Measurements from ENCODE around the gene NSMCE1.

DNA sequence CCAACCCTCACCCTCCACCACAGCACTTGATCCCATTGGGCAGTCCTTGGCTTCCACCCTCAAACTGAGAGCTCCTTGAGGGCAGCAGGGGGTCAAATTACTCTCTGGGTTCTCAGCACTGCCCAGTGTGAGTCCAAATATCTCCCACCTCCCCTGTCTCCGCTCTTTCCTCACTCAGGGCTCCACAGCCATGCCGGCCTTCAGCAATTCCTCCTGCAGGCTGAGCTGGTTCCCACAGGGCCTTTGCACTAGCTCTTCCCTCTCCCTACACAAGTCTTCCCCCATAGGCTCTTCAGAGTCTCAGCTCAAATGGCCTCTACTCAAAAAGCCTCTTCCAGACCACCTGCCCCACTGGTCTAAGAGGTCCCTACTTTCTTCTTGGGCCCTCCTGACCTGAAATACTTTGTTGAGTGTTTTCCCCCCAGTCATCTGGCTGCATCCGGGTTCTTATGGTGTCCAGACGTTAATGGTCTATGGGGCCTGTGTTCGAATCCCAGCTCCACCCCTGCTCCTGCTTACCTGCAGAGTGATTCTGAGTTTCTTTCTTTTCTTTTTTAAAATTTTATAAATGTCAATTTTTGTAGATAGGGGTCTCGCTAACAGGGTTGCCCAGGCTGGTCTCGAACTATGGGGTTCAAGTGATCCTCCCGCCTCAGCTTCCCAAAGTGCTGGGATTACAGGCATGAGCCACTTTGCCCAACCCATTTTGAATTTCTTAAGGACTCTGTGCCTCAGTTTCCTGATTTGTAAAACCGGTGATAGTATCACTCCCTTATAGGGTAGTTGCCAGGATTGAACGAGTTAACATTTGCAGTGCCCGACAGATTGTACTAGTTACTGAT lies 44.2 kb upstream of the NSMCE1 start:
- TF ChIP-seq, protein P1, sequence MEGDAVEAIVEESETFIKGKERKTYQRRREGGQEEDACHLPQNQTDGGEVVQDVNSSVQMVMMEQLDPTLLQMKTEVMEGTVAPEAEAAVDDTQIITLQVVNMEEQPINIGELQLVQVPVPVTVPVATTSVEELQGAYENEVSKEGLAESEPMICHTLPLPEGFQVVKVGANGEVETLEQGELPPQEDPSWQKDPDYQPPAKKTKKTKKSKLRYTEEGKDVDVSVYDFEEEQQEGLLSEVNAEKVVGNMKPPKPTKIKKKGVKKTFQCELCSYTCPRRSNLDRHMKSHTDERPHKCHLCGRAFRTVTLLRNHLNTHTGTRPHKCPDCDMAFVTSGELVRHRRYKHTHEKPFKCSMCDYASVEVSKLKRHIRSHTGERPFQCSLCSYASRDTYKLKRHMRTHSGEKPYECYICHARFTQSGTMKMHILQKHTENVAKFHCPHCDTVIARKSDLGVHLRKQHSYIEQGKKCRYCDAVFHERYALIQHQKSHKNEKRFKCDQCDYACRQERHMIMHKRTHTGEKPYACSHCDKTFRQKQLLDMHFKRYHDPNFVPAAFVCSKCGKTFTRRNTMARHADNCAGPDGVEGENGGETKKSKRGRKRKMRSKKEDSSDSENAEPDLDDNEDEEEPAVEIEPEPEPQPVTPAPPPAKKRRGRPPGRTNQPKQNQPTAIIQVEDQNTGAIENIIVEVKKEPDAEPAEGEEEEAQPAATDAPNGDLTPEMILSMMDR (IDR thresholded peaks at IDR 0.05; ENCODE audit: insufficient read depth, low read length) = no peak
- TF ChIP-seq SPI1 (IDR thresholded peaks at IDR 0.05; ENCODE audit: borderline replicate concordance, low read depth) (no peak), GABPA (IDR thresholded peaks at IDR 0.05; ENCODE audit: low read depth) (no peak)
- TF ChIP-seq, protein P2, sequence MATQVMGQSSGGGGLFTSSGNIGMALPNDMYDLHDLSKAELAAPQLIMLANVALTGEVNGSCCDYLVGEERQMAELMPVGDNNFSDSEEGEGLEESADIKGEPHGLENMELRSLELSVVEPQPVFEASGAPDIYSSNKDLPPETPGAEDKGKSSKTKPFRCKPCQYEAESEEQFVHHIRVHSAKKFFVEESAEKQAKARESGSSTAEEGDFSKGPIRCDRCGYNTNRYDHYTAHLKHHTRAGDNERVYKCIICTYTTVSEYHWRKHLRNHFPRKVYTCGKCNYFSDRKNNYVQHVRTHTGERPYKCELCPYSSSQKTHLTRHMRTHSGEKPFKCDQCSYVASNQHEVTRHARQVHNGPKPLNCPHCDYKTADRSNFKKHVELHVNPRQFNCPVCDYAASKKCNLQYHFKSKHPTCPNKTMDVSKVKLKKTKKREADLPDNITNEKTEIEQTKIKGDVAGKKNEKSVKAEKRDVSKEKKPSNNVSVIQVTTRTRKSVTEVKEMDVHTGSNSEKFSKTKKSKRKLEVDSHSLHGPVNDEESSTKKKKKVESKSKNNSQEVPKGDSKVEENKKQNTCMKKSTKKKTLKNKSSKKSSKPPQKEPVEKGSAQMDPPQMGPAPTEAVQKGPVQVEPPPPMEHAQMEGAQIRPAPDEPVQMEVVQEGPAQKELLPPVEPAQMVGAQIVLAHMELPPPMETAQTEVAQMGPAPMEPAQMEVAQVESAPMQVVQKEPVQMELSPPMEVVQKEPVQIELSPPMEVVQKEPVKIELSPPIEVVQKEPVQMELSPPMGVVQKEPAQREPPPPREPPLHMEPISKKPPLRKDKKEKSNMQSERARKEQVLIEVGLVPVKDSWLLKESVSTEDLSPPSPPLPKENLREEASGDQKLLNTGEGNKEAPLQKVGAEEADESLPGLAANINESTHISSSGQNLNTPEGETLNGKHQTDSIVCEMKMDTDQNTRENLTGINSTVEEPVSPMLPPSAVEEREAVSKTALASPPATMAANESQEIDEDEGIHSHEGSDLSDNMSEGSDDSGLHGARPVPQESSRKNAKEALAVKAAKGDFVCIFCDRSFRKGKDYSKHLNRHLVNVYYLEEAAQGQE (IDR thresholded peaks at IDR 0.05; ENCODE audit: insufficient replicate concordance, low read depth) = no peak
